Activated CD4-positive, alpha-beta T cell treated with anti-CD3 and anti-CD28 coated beads for 36 hours (primary cell): ENCODE data around the gene MED13L. TPM values are rescaled to one million over a fixed set of nuclear protein-coding genes. Genes with fewer than 3 reads are reported as not detected.

ENCODE experiments used
- ATAC-seq: fragments of 200-7000 bp; cut with Tn5 transposase; one replicate; pipeline ENCODE4 v1.10.0; 2021; ENCODE audit warnings: mild to moderate bottlenecking, moderate library complexity
- CTCF ChIA-PET: fragments of 350-600 bp; sonication (Branson Sonifier 250); formaldehyde crosslinking; loops from one replicate; lab custom pipeline; 2021; ENCODE audit warnings: antibody characterized with exemption; lab: Charles Lee
- POLR2A ChIA-PET: fragments of 350-600 bp; sonication (Branson Sonifier 250); formaldehyde crosslinking; loops from one replicate; lab custom pipeline; 2021; ENCODE audit warnings: antibody characterized with exemption, inconsistent platforms; lab: Charles Lee
- DNase-seq: peaks from one replicate; pipeline ENCODE4 v3.0.0-alpha.2; 2020
- H3K27ac Mint-ChIP-seq: one replicate; pipeline ENCODE4 v1.8.0; 2021; ENCODE audit warnings: mixed read lengths
- H3K27me3 Mint-ChIP-seq: one replicate; pipeline ENCODE4 v1.8.0; 2021; ENCODE audit warnings: mixed read lengths
- H3K36me3 Mint-ChIP-seq: one replicate; pipeline ENCODE4 v1.8.0; 2021; ENCODE audit warnings: low read depth, mixed read lengths
- H3K4me1 Mint-ChIP-seq: one replicate; pipeline ENCODE4 v1.8.0; 2021; ENCODE audit warnings: mixed read lengths
- H3K4me3 Mint-ChIP-seq: one replicate; pipeline ENCODE4 v1.8.0; 2021; ENCODE audit warnings: mild to moderate bottlenecking, moderate library complexity, mixed read lengths
- H3K9me3 Mint-ChIP-seq: one replicate; pipeline ENCODE4 v1.8.0; 2021; ENCODE audit warnings: low read depth, mixed read lengths
- intact Hi-C, 2 experiments: fragments of 100-400 bp; cut with DNase I in 1 of 2; cut with micrococcal nuclease in 1 of 2; formaldehyde crosslinking; loops; one replicate each; pipeline versions ENCODE4 v1.14.2 to v1.15.1; 2022 to 2024; cut with DNase I, micrococcal nuclease
- total RNA-seq, 2 experiments: library from RNA; stranded (reverse); gene quantifications; one replicate each; pipeline ENCODE4 v1.2.3, GENCODE V29; 2021

Gene MED13L
- total RNA-seq, 2 experiments from 2014 or later: 38.5 to 41.9 TPM

GRCh38 chr12:115956236-115956635 lies 321.3 kb downstream of the MED13L start:
- Mint-ChIP-seq H3K27ac (no peak overlapping the region), H3K9me3 (no peaks in the 10 kb centered on the region), H3K27me3 (no peaks in the 10 kb centered on the region), H3K36me3 (peaks cover 7% of the 10 kb centered on the region), H3K4me1 (no peaks in the 10 kb centered on the region), H3K4me3 (no peak overlapping the region)
- no peak for DNase-seq
- ChIA-PET CTCF (no interaction called here), POLR2A (no interaction called here)
- intact Hi-C loops: no loop called here
- no peak for ATAC-seq

- ChIA-PET POLR2A (no interaction called here), CTCF (no interaction called here)
These were observed 324.0 kb downstream of the MED13L start for GRCh38 chr12:115953450-115953849.

GRCh38 chr12:115953031-115953430 lies 324.5 kb downstream of the MED13L start:
- H3K36me3 Mint-ChIP-seq: no peaks in the 10 kb centered on the region
- no peaks in the 10 kb centered on the region for H3K4me1 Mint-ChIP-seq
- no peak for DNase-seq
- H3K4me3 Mint-ChIP-seq: no peak overlapping the region
- ATAC-seq: no peak
- intact Hi-C loops: no loop called here
- H3K9me3 Mint-ChIP-seq: no peaks in the 10 kb centered on the region
- CTCF ChIA-PET: no interaction called here
- no peak overlapping the region for H3K27ac Mint-ChIP-seq
- H3K27me3 Mint-ChIP-seq: no peaks in the 10 kb centered on the region
- POLR2A ChIA-PET: no interaction called here

More at GRCh38 chr12:115953450-115953849, 324.0 kb downstream of the MED13L start:
- H3K36me3 Mint-ChIP-seq: no peaks in the 10 kb centered on the region
- no peak overlapping the region for H3K27ac Mint-ChIP-seq
- H3K27me3 Mint-ChIP-seq: no peaks in the 10 kb centered on the region
- H3K4me3 Mint-ChIP-seq: no peak overlapping the region
- intact Hi-C loops: no loop called here
- no peaks in the 10 kb centered on the region for H3K4me1 Mint-ChIP-seq
- ATAC-seq (no peak), DNase-seq (no peak)
- no peaks in the 10 kb centered on the region for H3K9me3 Mint-ChIP-seq

GRCh38 chr12:115950959-115951358 lies 326.5 kb downstream of the MED13L start:
- intact Hi-C loops: no loop called here
- DNase-seq: no peak

GRCh38 chr12:115949675-115950074 lies 327.8 kb downstream of the MED13L start:
- no peaks in the 10 kb centered on the region for H3K27me3 Mint-ChIP-seq

More at GRCh38 chr12:115950959-115951358, 326.5 kb downstream of the MED13L start:
- Mint-ChIP-seq H3K27me3 (no peaks in the 10 kb centered on the region), H3K36me3 (no peaks in the 10 kb centered on the region), H3K9me3 (no peaks in the 10 kb centered on the region), H3K27ac (no peak overlapping the region), H3K4me1 (no peaks in the 10 kb centered on the region), H3K4me3 (no peak overlapping the region)
- ChIA-PET POLR2A (no interaction called here), CTCF (interaction anchor here (0.7 kb wide), 1 partner anchor 1296 kb away, joined by 4 read pairs; no protein-coding TSS in a partner anchor)
- ATAC-seq: no peak

GRCh38 chr12:115947696-115948062 lies 329.8 kb downstream of the MED13L start:
- Mint-ChIP-seq H3K4me3 (no peak overlapping the region), H3K4me1 (no peaks in the 10 kb centered on the region), H3K27me3 (no peaks in the 10 kb centered on the region), H3K9me3 (no peaks in the 10 kb centered on the region), H3K27ac (no peak overlapping the region), H3K36me3 (no peaks in the 10 kb centered on the region)
- POLR2A ChIA-PET: no interaction called here
- ATAC-seq (no peak), DNase-seq (no peak)
- intact Hi-C loops: no loop called here
- CTCF ChIA-PET: interaction anchor here (0.5 to 1.6 kb wide), 5 partner anchors 10 to 1967 kb away, joined by 3 to 7 read pairs (median 3); no protein-coding TSS in a partner anchor

More at GRCh38 chr12:115949675-115950074, 327.8 kb downstream of the MED13L start:
- ChIA-PET CTCF (interaction anchor here (0.6 kb wide), 1 partner anchor 1288 kb away, joined by 3 read pairs; no protein-coding TSS in a partner anchor), POLR2A (no interaction called here)
- no peaks in the 10 kb centered on the region for H3K9me3 Mint-ChIP-seq
- H3K4me3 Mint-ChIP-seq: no peak overlapping the region
- no peaks in the 10 kb centered on the region for H3K36me3 Mint-ChIP-seq
- DNase-seq (no peak), ATAC-seq (no peak)
- intact Hi-C loops: no loop called here
- H3K27ac Mint-ChIP-seq: no peak overlapping the region
- H3K4me1 Mint-ChIP-seq: no peaks in the 10 kb centered on the region

- DNase-seq: no peak
- ChIA-PET POLR2A (no interaction called here), CTCF (interaction anchor here (0.5 to 1.6 kb wide), 5 partner anchors 10 to 1966 kb away, joined by 3 to 7 read pairs (median 3); no protein-coding TSS in a partner anchor)
- Mint-ChIP-seq H3K36me3 (no peaks in the 10 kb centered on the region), H3K27ac (no peak overlapping the region), H3K27me3 (no peaks in the 10 kb centered on the region), H3K4me1 (no peaks in the 10 kb centered on the region), H3K9me3 (no peaks in the 10 kb centered on the region), H3K4me3 (no peak overlapping the region)
- intact Hi-C loops: no loop called here
- no peak for ATAC-seq
These were observed 330.4 kb downstream of the MED13L start for GRCh38 chr12:115946867-115947695.

- Mint-ChIP-seq H3K36me3 (no peaks in the 10 kb centered on the region), H3K27ac (no peak overlapping the region), H3K4me1 (no peaks in the 10 kb centered on the region), H3K4me3 (no peak overlapping the region), H3K27me3 (peaks cover 2% of the 10 kb centered on the region), H3K9me3 (no peaks in the 10 kb centered on the region)
- ChIA-PET CTCF (no interaction called here), POLR2A (no interaction called here)
- ATAC-seq: no peak
- no peak for DNase-seq
- intact Hi-C loops: no loop called here
These were observed 331.4 kb downstream of the MED13L start for GRCh38 chr12:115946092-115946491.

- no peak for ATAC-seq
These were observed 332.0 kb downstream of the MED13L start for GRCh38 chr12:115945491-115945885.

GRCh38 chr12:115944837-115945490 lies 332.5 kb downstream of the MED13L start:
- ChIA-PET POLR2A (no interaction called here), CTCF (interaction anchor here (0.5 to 1.1 kb wide), 4 partner anchors 14 to 304 kb away, joined by 3 read pairs; no protein-coding TSS in a partner anchor)
- no peaks in the 10 kb centered on the region for H3K36me3 Mint-ChIP-seq
- no peak overlapping the region for H3K4me3 Mint-ChIP-seq
- no peak overlapping the region for H3K27ac Mint-ChIP-seq
- DNase-seq: no peak
- H3K4me1 Mint-ChIP-seq: no peaks in the 10 kb centered on the region
- intact Hi-C loops: loop anchor here in 1 of 2 experiments (5.0 kb wide), 1 partner anchor 47 kb away; no protein-coding TSS in a partner anchor
- peaks cover 7% of the 10 kb centered on the region for H3K27me3 Mint-ChIP-seq
- no peaks in the 10 kb centered on the region for H3K9me3 Mint-ChIP-seq
- ATAC-seq: no peak

More at GRCh38 chr12:115945491-115945885, 332.0 kb downstream of the MED13L start:
- Mint-ChIP-seq H3K27me3 (peaks cover 5% of the 10 kb centered on the region), H3K9me3 (no peaks in the 10 kb centered on the region), H3K4me3 (no peak overlapping the region), H3K4me1 (no peaks in the 10 kb centered on the region), H3K36me3 (no peaks in the 10 kb centered on the region), H3K27ac (no peak overlapping the region)
- intact Hi-C loops: no loop called here
- DNase-seq: no peak
- ChIA-PET CTCF (no interaction called here), POLR2A (no interaction called here)

GRCh38 chr12:115944392-115944742 lies 333.1 kb downstream of the MED13L start:
- H3K27ac Mint-ChIP-seq: no peak overlapping the region
- CTCF ChIA-PET: interaction anchor here (0.6 to 1.1 kb wide), 3 partner anchors 26 to 305 kb away, joined by 3 read pairs; no protein-coding TSS in a partner anchor
- no peak overlapping the region for H3K4me3 Mint-ChIP-seq
- peaks cover 7% of the 10 kb centered on the region for H3K27me3 Mint-ChIP-seq
- no peak for ATAC-seq
- POLR2A ChIA-PET: no interaction called here
- H3K9me3 Mint-ChIP-seq: no peaks in the 10 kb centered on the region
- no peak for DNase-seq
- no peaks in the 10 kb centered on the region for H3K36me3 Mint-ChIP-seq
- intact Hi-C loops: loop anchor here in 1 of 2 experiments (5.0 kb wide), 1 partner anchor 48 kb away; no protein-coding TSS in a partner anchor
- H3K4me1 Mint-ChIP-seq: no peaks in the 10 kb centered on the region
